Thoracic aorta (tissue), 2 donors: ENCODE data around the gene FTL. TPM values are rescaled to one million over a fixed set of nuclear protein-coding genes. Genes with fewer than 3 reads are reported as not detected.

Source experiments
- ATAC-seq: fragments of 150-250 bp; one replicate; pipeline ENCODE4 v1.8.0; 2017; ENCODE audit warnings: low read depth; ENCODE audit not compliant: insufficient number of reproducible peaks, low FRiP score
- DNase-seq: peaks from one replicate; pipeline ENCODE4 v3.0.0-alpha.2; 2020; ENCODE audit warnings: low spot score
- H3K27ac ChIP-seq, 2 donors: fragments of 200-600 bp; sonication (generic); 1 replicate in 1 of 2; 2 replicates in 1 of 2; pipeline ENCODE4 v1.5.1; 2016; ENCODE audit warnings: mild to moderate bottlenecking in 2 of 2, moderate library complexity in 2 of 2
- H3K27me3 ChIP-seq: fragments of 200-600 bp; sonication (generic); replicated peaks from 2 replicates; pipeline ENCODE4 v1.6.0; 2016; ENCODE audit warnings: mild to moderate bottlenecking; ENCODE audit not compliant: insufficient read depth
- H3K36me3 ChIP-seq: fragments of 200-600 bp; sonication (generic); one replicate; pipeline ENCODE4 v1.5.1; 2016
- H3K4me1 ChIP-seq, 2 donors: fragments of 200-600 bp; sonication (generic); 1 replicate in 1 of 2; 2 replicates in 1 of 2; pipeline versions ENCODE4 v1.5.1 to v1.6.0; 2016; ENCODE audit warnings: low read depth in 2 of 2, mild to moderate bottlenecking in 1 of 2; ENCODE audit not compliant: control insufficient read depth in 1 of 2
- H3K4me3 ChIP-seq: fragments of 200-600 bp; sonication (generic); 2 replicates; pipeline ENCODE4 v1.5.1; 2016; ENCODE audit warnings: mild to moderate bottlenecking
- H3K9me3 ChIP-seq: fragments of 200-600 bp; sonication (generic); 2 replicates; pipeline ENCODE4 v1.5.1; 2016
- CTCF ChIP-seq: fragments of 200-600 bp; sonication (generic); IDR thresholded peaks from one replicate; pipeline ENCODE4 v1.5.1; 2019; ENCODE audit warnings: antibody characterized with exemption
- total RNA-seq, 2 donors: library from RNA; depleted of rRNA; stranded (reverse); fragments of >200 nt; gene quantifications; one replicate each; pipeline versions ENCODE4 v1.1.0 to v1.2.3, GENCODE V29; 2016

The FTL gene
- total RNA-seq, 2 donors from 2014 or later: 3,403 to 7,108 TPM

DNA sequence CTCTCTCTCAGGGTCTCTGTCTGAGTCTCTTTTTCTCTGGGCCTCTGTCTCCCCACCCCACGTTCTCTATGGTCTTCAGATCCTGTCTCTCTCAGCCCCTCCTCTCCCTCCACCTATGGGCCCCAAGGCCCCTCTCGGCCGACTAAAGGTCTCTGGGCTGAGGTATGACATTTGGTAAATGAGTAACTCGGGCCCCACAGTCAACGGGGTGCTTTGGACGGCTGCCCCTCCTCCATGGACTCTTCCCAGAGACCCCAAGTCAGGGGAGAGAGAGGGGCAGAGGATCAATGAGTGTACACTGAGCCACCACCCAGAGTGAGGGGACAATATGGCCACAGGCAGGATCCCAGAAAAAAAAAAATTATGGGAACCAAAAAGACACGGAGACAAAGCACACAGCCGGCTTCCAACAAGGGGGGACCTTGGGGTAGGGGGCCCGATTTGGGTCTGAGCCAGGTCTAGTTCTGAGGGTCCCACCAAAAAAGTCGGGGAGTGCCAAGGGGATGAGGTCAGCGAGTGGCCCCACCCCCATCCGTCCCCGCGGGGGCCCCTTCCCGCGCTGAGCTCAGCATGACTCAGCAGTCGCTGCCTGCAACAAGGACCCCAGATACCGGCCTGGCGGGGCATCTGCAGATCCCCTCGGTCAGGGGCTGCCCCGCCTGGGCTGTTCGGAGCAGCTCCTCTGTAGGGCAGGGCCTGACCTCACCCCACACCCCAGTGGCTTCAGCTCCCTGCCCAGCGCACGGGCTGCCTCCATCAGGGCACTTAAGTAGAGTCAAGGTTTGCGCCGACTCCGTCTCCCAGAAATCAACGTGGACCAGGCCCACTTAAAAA, 1.5 kb upstream of the FTL start:
- no peak for TF ChIP-seq CTCF
- DNase-seq (peak; percentile 33), ATAC-seq (peak; percentile 25)
- Histone ChIP-seq H3K9me3 (no peaks in the 10 kb centered on the region), H3K27ac (peak overlapping the region; percentile 95 to 98), H3K4me1 (peaks cover 13 to 42% of the 10 kb centered on the region in 2 donors), H3K4me3 (peak overlapping the region; percentile 81), H3K27me3 (no peaks in the 10 kb centered on the region), H3K36me3 (peaks cover 9% of the 10 kb centered on the region)

DNA sequence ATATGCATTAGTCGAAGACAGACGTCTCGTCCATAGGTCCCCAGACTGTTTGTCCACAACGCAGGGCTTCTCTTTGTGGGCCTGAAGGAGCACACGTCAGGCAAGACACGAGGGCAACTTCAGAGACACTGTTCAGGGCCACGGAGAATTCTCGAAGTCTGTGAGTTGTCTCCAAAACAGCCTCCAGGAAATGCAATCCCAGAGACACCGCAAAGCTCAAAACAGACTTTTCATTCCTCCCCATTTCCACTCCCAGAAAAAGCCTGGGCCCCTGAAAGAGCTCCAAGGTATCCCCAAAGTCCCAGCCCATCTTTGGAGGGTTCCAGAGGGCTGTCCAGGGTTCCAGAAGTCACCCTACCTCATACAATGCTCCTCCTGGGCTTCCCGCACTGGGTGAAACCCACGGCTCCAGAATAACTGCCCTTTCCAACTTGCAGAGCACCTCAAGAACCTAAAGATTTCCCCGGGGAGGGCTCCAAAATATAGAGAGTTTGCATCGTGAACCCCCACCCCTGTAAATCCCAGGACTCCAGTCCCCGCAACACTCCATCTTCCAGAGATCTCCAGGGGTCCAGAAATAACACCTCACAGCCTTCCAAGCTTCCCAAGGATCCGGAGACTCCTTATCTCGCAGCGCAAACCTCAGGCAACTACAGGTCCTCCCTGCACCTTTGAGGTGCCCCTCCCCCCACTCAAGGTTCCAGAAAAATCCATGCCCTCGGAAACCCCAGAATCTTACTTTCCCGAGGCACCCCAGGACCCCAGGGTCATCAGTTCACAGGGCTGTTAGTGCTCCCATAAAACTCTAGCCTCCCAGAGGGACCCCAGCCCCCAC, 687 bp upstream of the FTL start:
- Histone ChIP-seq H3K27ac (peak overlapping the region; percentile 95 to 98), H3K36me3 (peaks cover 16% of the 10 kb centered on the region), H3K4me1 (peaks cover 15 to 49% of the 10 kb centered on the region in 2 donors), H3K9me3 (no peaks in the 10 kb centered on the region), H3K4me3 (peak overlapping the region; percentile 81), H3K27me3 (no peaks in the 10 kb centered on the region)
- TF ChIP-seq CTCF: no peak
- DNase-seq (no peak), ATAC-seq (no peak)

DNA sequence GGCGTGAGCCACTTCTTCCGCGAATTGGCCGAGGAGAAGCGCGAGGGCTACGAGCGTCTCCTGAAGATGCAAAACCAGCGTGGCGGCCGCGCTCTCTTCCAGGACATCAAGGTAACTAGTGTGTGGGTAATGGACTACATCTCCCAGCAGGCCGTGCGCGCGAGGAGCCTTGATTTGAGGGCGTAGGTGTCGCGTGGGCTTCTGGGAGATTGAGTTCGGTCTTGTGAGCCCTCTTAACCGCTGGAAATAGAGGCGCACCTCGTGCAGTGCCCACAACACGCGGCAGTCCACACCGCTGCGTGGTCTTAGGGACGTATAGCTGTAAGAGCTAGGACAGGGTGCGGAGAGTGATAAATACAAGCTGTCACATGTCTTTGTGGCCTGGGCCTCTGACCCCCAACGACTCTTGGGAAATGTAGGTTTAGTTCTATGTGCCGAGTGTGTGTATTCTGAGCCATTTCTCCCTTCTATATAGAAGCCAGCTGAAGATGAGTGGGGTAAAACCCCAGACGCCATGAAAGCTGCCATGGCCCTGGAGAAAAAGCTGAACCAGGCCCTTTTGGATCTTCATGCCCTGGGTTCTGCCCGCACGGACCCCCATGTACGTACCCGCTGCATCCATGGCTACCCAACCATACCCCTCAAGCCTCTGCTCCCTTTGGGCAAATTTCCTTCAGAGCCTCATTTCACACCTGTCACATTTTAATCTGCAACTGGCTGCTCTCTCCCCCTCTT, 864 bp downstream of the FTL start:
- ATAC-seq: no peak
- DNase-seq: peak; percentile 84
- no peak for TF ChIP-seq CTCF

GRCh38 chr19:48966541-48967345, 1.6 kb downstream of the FTL start:
- Histone ChIP-seq H3K4me3 (peak overlapping the region; percentile 81), H3K36me3 (peaks cover 29% of the 10 kb centered on the region), H3K9me3 (no peaks in the 10 kb centered on the region), H3K27ac (peak overlapping the region; percentile 83 to 88), H3K27me3 (no peaks in the 10 kb centered on the region), H3K4me1 (peaks cover 15 to 49% of the 10 kb centered on the region in 2 donors)
- DNase-seq: no peak
- ATAC-seq: no peak
- TF ChIP-seq CTCF: no peak

More for the DNA sequence above, 864 bp downstream of the FTL start:
- Histone ChIP-seq H3K27ac (peak overlapping the region; percentile 83 to 88), H3K4me3 (peak overlapping the region; percentile 81), H3K27me3 (no peaks in the 10 kb centered on the region), H3K36me3 (peaks cover 29% of the 10 kb centered on the region), H3K9me3 (no peaks in the 10 kb centered on the region), H3K4me1 (peaks cover 15 to 49% of the 10 kb centered on the region in 2 donors)
